NB4 (cell line): Measurements from ENCODE around the gene VPS54.

Experiments used
- DNase-seq: peaks from one replicate; pipeline ENCODE4 v3.0.0; 2010; ENCODE audit warnings: low read depth
- H3K4me3 ChIP-seq: one replicate; pipeline ENCODE4 v1.5.1; 2011; ENCODE audit warnings: mild to moderate bottlenecking, low read depth, low read length, moderate library complexity
- CTCF ChIP-seq: IDR thresholded peaks from one replicate; pipeline ENCODE4 v1.5.1; 2012; ENCODE audit warnings: low read depth, low read length
- MAX ChIP-seq: IDR thresholded peaks from 2 replicates; pipeline ENCODE4 v1.6.1; 2011; ENCODE audit warnings: low read depth, low read length
- MYC ChIP-seq: IDR thresholded peaks from 2 replicates; pipeline ENCODE4 v1.6.1; 2011; ENCODE audit warnings: low read depth, low read length
- POLR2A ChIP-seq: IDR thresholded peaks from 2 replicates; pipeline ENCODE4 v1.6.1; 2011; ENCODE audit warnings: mild to moderate bottlenecking; ENCODE audit not compliant: insufficient read length; ENCODE audit errors: extremely low read depth

The VPS54 gene

GRCh38 chr2:63880625-63881024, 138.6 kb downstream of the VPS54 start:
- no peak for DNase-seq
- H3K4me3 ChIP-seq = no peak overlapping the region
- TF ChIP-seq MAX (no peak), MYC (no peak), POLR2A (no peak), CTCF (no peak)

- H3K4me3 ChIP-seq = no peak overlapping the region
- DNase-seq = no peak
- no peak for TF ChIP-seq MYC
- TF ChIP-seq CTCF = no peak
- TF ChIP-seq MAX = no peak
- no peak for TF ChIP-seq POLR2A
Measured at GRCh38 chr2:63879876-63880433, 139.3 kb downstream of the VPS54 start.

- no peak overlapping the region for H3K4me3 ChIP-seq
- TF ChIP-seq CTCF = no peak
- TF ChIP-seq MYC = no peak
- TF ChIP-seq POLR2A = no peak
- TF ChIP-seq MAX = no peak
- no peak for DNase-seq
Measured at GRCh38 chr2:63878486-63878885, 140.7 kb downstream of the VPS54 start.

GRCh38 chr2:63876311-63876710, 142.9 kb downstream of the VPS54 start:
- H3K4me3 ChIP-seq = no peak overlapping the region
- no peak for TF ChIP-seq POLR2A
- TF ChIP-seq MAX = no peak
- no peak for TF ChIP-seq MYC
- no peak for TF ChIP-seq CTCF
- no peak for DNase-seq

GRCh38 chr2:63875559-63876245, 143.5 kb downstream of the VPS54 start:
- H3K4me3 ChIP-seq = no peak overlapping the region
- DNase-seq = no peak
- TF ChIP-seq POLR2A (no peak), MYC (no peak), CTCF (no peak), MAX (no peak)
